Transverse colon (tissue), 4 donors: ENCODE measurements around the gene EYA4.

ENCODE experiments used
- EP300 ChIP-seq: sonication (generic); formaldehyde crosslinking; IDR thresholded peaks from one replicate; pipeline ENCODE4 v1.6.1; 2017; ENCODE audit warnings: antibody characterized with exemption, low read depth
- POLR2A ChIP-seq: fragments of 450-650 bp; IDR thresholded peaks from one replicate; pipeline ENCODE4 v1.6.1; 2016; ENCODE audit warnings: antibody characterized with exemption, mild to moderate bottlenecking, moderate library complexity
- POLR2AphosphoS5 ChIP-seq, 3 donors: sonication (generic); formaldehyde crosslinking; IDR thresholded peaks; one replicate each; pipeline ENCODE4 v1.6.1; 2016; ENCODE audit warnings: antibody characterized with exemption in 3 of 3
- TF ChIP-seq, protein P1 (sequence below), 5 experiments: fragments of 200-600 bp in 3 of 5; fragments of 450-650 bp in 2 of 5; sonication (generic) in 3 of 5; IDR thresholded peaks; 1 replicate in 2 of 5; 2 replicates in 3 of 5; pipeline ENCODE4 v1.5.1; 2016 to 2017; ENCODE audit warnings: antibody characterized with exemption in 5 of 5, inconsistent platforms in 3 of 5, mild to moderate bottlenecking in 2 of 5, moderate library complexity in 1 of 5

DNA sequence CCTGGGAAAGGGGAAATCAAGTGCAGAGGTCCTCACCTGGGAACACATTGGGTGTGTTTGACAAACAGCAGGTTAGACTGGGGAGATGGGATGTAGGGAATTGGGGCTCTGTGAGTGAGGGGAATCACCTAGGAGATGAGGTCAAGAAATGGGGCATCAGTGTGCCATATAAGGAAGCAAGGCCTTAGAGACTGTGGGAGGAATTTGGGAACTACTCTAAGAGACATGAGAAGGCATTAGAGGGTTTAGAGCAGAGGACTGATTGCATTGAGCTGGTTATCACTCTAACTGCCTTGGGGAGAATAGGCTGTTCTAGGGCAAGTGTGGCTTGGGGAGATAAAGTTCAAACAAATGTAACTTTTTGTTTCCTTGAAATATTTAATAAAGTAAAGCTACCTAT, 189.9 kb downstream of the EYA4 start:
- TF ChIP-seq POLR2A (no peak), POLR2AphosphoS5 (IDR thresholded peaks at IDR 0.05) (no peak), EP300 (no peak)
- TF ChIP-seq, protein P1, sequence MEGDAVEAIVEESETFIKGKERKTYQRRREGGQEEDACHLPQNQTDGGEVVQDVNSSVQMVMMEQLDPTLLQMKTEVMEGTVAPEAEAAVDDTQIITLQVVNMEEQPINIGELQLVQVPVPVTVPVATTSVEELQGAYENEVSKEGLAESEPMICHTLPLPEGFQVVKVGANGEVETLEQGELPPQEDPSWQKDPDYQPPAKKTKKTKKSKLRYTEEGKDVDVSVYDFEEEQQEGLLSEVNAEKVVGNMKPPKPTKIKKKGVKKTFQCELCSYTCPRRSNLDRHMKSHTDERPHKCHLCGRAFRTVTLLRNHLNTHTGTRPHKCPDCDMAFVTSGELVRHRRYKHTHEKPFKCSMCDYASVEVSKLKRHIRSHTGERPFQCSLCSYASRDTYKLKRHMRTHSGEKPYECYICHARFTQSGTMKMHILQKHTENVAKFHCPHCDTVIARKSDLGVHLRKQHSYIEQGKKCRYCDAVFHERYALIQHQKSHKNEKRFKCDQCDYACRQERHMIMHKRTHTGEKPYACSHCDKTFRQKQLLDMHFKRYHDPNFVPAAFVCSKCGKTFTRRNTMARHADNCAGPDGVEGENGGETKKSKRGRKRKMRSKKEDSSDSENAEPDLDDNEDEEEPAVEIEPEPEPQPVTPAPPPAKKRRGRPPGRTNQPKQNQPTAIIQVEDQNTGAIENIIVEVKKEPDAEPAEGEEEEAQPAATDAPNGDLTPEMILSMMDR (IDR thresholded peaks at IDR 0.05): no peak
